SK-N-SH (cell line): ENCODE measurements around the gene ARMC3.

ENCODE experiments used
- EP300 ChIP-seq, 2 experiments: IDR thresholded peaks; 2 replicates each; pipeline versions ENCODE4 v1.4.0 to v1.6.1; 2012; ENCODE audit warnings: borderline replicate concordance in 1 of 2, low read depth in 1 of 2, low read length in 1 of 2
- YY1 ChIP-seq: IDR thresholded peaks from 2 replicates; pipeline ENCODE4 v1.4.0; 2012; ENCODE audit warnings: low read depth, mild to moderate bottlenecking
- TF ChIP-seq, protein P1 (sequence below): IDR thresholded peaks from 2 replicates; pipeline ENCODE4 v1.4.0; 2012; ENCODE audit warnings: low read depth

DNA sequence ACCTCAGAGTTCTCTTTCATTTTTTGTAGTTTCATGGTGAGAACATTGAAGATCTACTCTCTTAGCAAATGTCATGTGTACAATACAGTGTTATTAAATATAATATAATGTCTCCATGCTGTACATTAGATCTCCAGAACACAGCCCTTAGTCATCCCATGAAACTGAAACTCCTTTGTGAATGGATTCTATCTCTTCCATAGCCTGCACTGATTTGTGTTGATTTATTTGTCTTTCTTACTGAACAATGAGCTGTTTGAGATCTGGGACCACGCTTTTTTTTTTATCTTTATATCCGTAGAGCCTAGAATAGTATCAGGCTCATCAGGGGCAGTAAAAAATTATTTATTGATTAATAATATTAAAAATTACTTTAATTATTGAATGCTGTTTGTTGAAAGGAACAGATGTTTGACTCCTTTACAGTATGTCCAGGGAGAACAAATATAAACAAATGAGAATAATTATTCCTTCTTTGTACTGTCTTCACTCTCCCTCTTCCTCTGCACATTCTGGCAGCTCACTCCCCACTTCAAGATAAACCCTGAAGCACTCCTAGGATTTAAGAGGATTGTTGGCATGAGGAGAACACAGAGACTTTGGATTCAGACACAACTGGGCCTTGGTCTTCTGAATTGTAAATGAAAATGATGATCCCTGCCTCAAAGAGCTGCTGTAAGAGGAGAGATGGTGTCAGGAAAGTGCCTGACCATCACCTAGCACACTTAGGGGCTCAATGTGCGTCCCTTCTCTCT is 85.9 kb downstream of the ARMC3 start:
- TF ChIP-seq YY1 (no peak), EP300 (IDR thresholded peaks at IDR 0.05; ENCODE audit: borderline replicate concordance in 1 of 2, low read depth in 1 of 2, low read length in 1 of 2) (no peak)
- TF ChIP-seq, protein P1, sequence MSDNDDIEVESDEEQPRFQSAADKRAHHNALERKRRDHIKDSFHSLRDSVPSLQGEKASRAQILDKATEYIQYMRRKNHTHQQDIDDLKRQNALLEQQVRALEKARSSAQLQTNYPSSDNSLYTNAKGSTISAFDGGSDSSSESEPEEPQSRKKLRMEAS, result no peak
